22Rv1 (cell line): ENCODE data around the gene GMDS.

Experiments used
- H3K27ac ChIP-seq: fragments of 450-650 bp; 2 replicates; pipeline ENCODE4 v1.5.1; 2017
- CTCF ChIP-seq: fragments of 450-650 bp; IDR thresholded peaks from 2 replicates; pipeline ENCODE4 v1.5.1; 2017; ENCODE audit warnings: mild to moderate bottlenecking
- ZFX ChIP-seq: fragments of 450-650 bp; IDR thresholded peaks from 2 replicates; pipeline ENCODE4 v1.6.1; 2017; ENCODE audit warnings: antibody characterized with exemption, borderline replicate concordance

The GMDS gene

GRCh38 chr6:1636272-1636825 lies 609.1 kb downstream of the GMDS start:
- H3K27ac ChIP-seq = no peak overlapping the region
- TF ChIP-seq CTCF (no peak), ZFX (no peak)

DNA sequence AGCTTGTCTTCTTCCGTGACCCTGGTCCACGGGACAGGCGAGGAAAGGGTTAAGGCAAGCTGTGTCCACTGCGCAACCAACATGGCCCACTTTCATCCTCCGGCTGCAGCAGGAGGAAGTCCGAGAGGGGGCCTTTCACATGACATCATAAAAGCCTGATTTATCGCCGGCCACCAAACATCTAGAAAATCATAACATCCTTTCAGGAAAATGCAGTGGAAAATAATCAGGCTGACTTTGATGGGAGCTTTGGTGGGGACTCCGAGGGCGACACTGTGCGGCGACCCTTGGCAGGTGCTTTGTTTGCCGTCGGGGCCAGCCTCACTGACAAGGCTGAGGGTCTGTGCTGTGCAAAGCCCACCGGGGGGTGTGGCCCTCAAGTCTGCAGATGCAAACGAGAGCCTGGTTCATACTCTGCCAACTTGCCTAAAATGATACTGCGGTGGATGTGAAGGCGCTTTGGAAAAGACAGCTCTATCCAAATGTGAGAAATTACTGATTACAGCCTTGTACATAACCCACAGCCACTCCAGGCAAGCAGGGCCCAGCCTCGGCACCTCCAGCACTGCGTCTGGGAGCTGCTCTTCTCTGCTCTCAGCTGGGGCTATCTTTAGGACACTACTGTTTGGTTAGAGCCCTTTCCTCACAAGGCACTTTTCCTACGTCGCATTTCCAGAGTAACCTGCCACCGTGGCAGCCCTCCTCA lies 609.9 kb downstream of the GMDS start:
- H3K27ac ChIP-seq = no peak overlapping the region
- TF ChIP-seq CTCF (no peak), ZFX (no peak)

- H3K27ac ChIP-seq = no peak overlapping the region
- no peak for TF ChIP-seq ZFX
- no peak for TF ChIP-seq CTCF
Measured at GRCh38 chr6:1634081-1634480, 611.3 kb downstream of the GMDS start.

GRCh38 chr6:1633366-1634021 lies 611.9 kb downstream of the GMDS start:
- TF ChIP-seq CTCF (no peak), ZFX (no peak)
- H3K27ac ChIP-seq = no peak overlapping the region

DNA sequence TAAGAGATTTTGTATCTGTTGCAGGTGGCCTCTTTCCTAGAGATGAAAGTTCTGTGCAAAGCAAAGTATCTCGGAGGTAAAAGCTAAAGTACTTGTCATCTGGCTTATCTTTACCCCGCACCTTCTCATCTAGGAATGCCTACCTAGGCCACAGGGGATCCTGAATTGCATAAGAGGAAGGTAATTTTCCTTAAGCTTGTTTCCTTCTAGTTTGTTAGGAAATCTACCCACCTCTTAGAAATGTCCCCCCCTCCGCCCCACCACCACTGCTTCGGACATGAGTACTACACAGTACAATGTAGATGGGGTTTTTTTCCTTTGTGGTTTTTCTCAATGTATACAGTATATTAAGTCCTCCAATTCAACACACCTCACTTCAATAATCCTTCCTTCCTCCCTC lies 614.2 kb downstream of the GMDS start:
- TF ChIP-seq CTCF (no peak), ZFX (no peak)

DNA sequence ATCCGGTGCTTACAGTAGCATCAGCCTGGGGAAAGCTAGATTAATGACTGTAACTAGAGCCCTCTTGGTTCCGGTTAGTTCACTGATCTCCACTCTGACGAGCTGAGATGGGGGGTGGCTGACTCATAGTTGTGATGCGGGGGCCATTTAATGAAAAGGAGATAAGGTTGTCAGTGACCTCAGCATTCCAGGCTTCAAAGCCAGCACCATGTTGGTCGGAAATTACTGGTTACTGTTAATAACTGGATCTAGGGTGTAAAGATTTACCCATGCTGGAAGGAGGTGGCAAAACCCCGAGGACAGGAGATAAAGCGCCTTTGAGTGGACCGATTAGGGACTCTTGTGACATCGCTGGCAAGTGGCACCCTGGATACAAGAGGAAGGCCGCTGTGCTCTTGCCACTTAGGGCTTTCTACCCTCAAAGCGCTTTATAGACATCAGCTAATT lies 614.6 kb downstream of the GMDS start:
- no peak for TF ChIP-seq CTCF
- no peak for TF ChIP-seq ZFX
- H3K27ac ChIP-seq = no peak overlapping the region

More for the DNA sequence above, 614.2 kb downstream of the GMDS start:
- H3K27ac ChIP-seq = no peak overlapping the region

GRCh38 chr6:1630212-1630770 lies 615.1 kb downstream of the GMDS start:
- TF ChIP-seq CTCF = no peak
- no peak for TF ChIP-seq ZFX
- no peak overlapping the region for H3K27ac ChIP-seq
